Measurements from ENCODE around the gene BARX1. TPM values are rescaled to one million over a fixed set of nuclear protein-coding genes. Genes with fewer than 3 reads are reported as not detected.

BARX1 gene
- total RNA-seq, 1 experiment from 2014 or later, result 8.9 TPM

GRCh38 chr9:93992830-93993229, 37.7 kb upstream of the BARX1 start (continued):
- TF ChIP-seq FOXP4 (CRISPR knock-in tag; IDR thresholded peaks at IDR 0.05) (no peak), IRF2 (CRISPR knock-in tag; IDR thresholded peaks at IDR 0.05; ENCODE audit: borderline replicate concordance, low read depth) (no peak)

- H3K4me3 Mint-ChIP-seq, result no peak overlapping the region
- peaks cover 19% of the 10 kb centered on the region for H3K36me3 Mint-ChIP-seq
- POLR2A ChIA-PET, result no interaction called here
- H3K27ac Mint-ChIP-seq, result no peak overlapping the region
- H3K4me1 Mint-ChIP-seq, result peaks cover 4% of the 10 kb centered on the region; the same call in 1 of the 2 replicates
- H3K9me3 Mint-ChIP-seq, result peaks cover 40% of the 10 kb centered on the region
- H3K27me3 Mint-ChIP-seq (ENCODE audit: low read depth), result no peaks in the 10 kb centered on the region; the same call in 1 of the 2 replicates
- DNase-seq (ENCODE audit: low spot score) (no peak), ATAC-seq (no peak)
- CTCF ChIA-PET, result no interaction called here
- TF ChIP-seq OVOL2 (CRISPR knock-in tag; IDR thresholded peaks at IDR 0.05; ENCODE audit: borderline replicate concordance) (no peak), ZNF232 (CRISPR knock-in tag; IDR thresholded peaks at IDR 0.05) (no peak), ATF2 (CRISPR knock-in tag; IDR thresholded peaks at IDR 0.05; ENCODE audit: borderline replicate concordance, low read depth) (no peak), ZNF121 (CRISPR knock-in tag; IDR thresholded peaks at IDR 0.05) (no peak), ZNF425 (CRISPR knock-in tag; conservative IDR thresholded peaks at IDR 0.05) (no peak), MXD4 (CRISPR knock-in tag; IDR thresholded peaks at IDR 0.05; ENCODE audit: borderline replicate concordance) (no peak), E2F5 (CRISPR knock-in tag; IDR thresholded peaks at IDR 0.05) (no peak), ATF6 (CRISPR knock-in tag; IDR thresholded peaks at IDR 0.05) (no peak), SMAD4 (CRISPR knock-in tag; IDR thresholded peaks at IDR 0.05) (no peak), NFE2L1 (CRISPR knock-in tag; IDR thresholded peaks at IDR 0.05) (no peak), HMGXB4 (CRISPR knock-in tag; IDR thresholded peaks at IDR 0.05) (no peak), NFATC4 (CRISPR knock-in tag; IDR thresholded peaks at IDR 0.05) (no peak), ATF3 (CRISPR knock-in tag; conservative IDR thresholded peaks at IDR 0.05) (no peak), CDX4 (CRISPR knock-in tag; IDR thresholded peaks at IDR 0.05; ENCODE audit: borderline replicate concordance) (no peak), GRHL2 (CRISPR knock-in tag; IDR thresholded peaks at IDR 0.05; ENCODE audit: insufficient replicate concordance, severe bottlenecking) (no peak)
Observed at GRCh38 chr9:93990448-93990847, 35.3 kb upstream of the BARX1 start.

Data from WTC11 (cell line).